ENCODE measurements around the gene LSM11. TPM values are rescaled to one million over a fixed set of nuclear protein-coding genes. Genes with fewer than 3 reads are reported as not detected.

Gene LSM11
- total RNA-seq, 4 donors from 2014 or later = 2.6 to 4.1 (median 3.9) TPM

GRCh38 chr5:157744051-157745011 lies 819 bp downstream of the LSM11 start:
- no peak for TF ChIP-seq CTCF (IDR thresholded peaks at IDR 0.05; ENCODE audit: low read depth)

- no peak for TF ChIP-seq CTCF (IDR thresholded peaks at IDR 0.05; ENCODE audit: low read depth)
These were observed 1.5 kb downstream of the LSM11 start for GRCh38 chr5:157745041-157745456.

- no peak for TF ChIP-seq CTCF (IDR thresholded peaks at IDR 0.05; ENCODE audit: low read depth)
These were observed 3.7 kb downstream of the LSM11 start for GRCh38 chr5:157747173-157747740.

- no peak for TF ChIP-seq CTCF (IDR thresholded peaks at IDR 0.05; ENCODE audit: low read depth)
These were observed 4.5 kb downstream of the LSM11 start for GRCh38 chr5:157747766-157748700.

GRCh38 chr5:157748760-157749461 lies 5.4 kb downstream of the LSM11 start:
- TF ChIP-seq CTCF (IDR thresholded peaks at IDR 0.05; ENCODE audit: low read depth) = no peak

- no peak for TF ChIP-seq CTCF (IDR thresholded peaks at IDR 0.05; ENCODE audit: low read depth)
These were observed 5.9 kb downstream of the LSM11 start for GRCh38 chr5:157749462-157749799.
